Mesendoderm (in vitro differentiated cells): ENCODE data around the gene IL17C.

ENCODE experiments used
- DNase-seq: peaks from one replicate; pipeline ENCODE4 v3.0.0; 2013
- H2AK5ac ChIP-seq: 2 replicates; pipeline ENCODE4 v1.6.1; 2013; ENCODE audit warnings: low read length, inconsistent platforms
- H2BK120ac ChIP-seq: 2 replicates; pipeline ENCODE4 v1.6.1; 2013; ENCODE audit warnings: low read depth, mild to moderate bottlenecking, low read length, moderate library complexity, mixed read lengths
- H2BK15ac ChIP-seq: replicated peaks from 2 replicates; pipeline ENCODE4 v1.6.1; 2013; ENCODE audit warnings: low read depth, mild to moderate bottlenecking, moderate library complexity
- H2BK5ac ChIP-seq: 2 replicates; pipeline ENCODE4 v1.6.1; 2013; ENCODE audit warnings: low read length, inconsistent platforms
- H3K18ac ChIP-seq: 2 replicates; pipeline ENCODE4 v1.6.1; 2013; ENCODE audit warnings: mild to moderate bottlenecking, low read length, mixed read lengths
- H3K23ac ChIP-seq: one replicate; pipeline ENCODE4 v1.6.1; 2013; ENCODE audit warnings: low read length
- H3K27ac ChIP-seq: 2 replicates; pipeline ENCODE4 v1.5.1; 2013; ENCODE audit warnings: low read depth, mild to moderate bottlenecking, inconsistent platforms, low read length, moderate library complexity
- H3K27me3 ChIP-seq: 2 replicates; pipeline ENCODE4 v1.6.1; 2013; ENCODE audit warnings: low read length, control low read depth, mild to moderate bottlenecking, inconsistent platforms; ENCODE audit not compliant: insufficient read depth, poor library complexity
- H3K36me3 ChIP-seq: 2 replicates; pipeline ENCODE4 v1.6.1; 2013; ENCODE audit warnings: low read length, inconsistent platforms; ENCODE audit not compliant: control insufficient read depth, insufficient read depth
- H3K4ac ChIP-seq: one replicate; pipeline ENCODE4 v1.6.1; 2013; ENCODE audit warnings: low read depth, mild to moderate bottlenecking, low read length, moderate library complexity
- H3K4me1 ChIP-seq: 2 replicates; pipeline ENCODE4 v1.6.1; 2013; ENCODE audit warnings: low read depth, low read length, inconsistent platforms; ENCODE audit not compliant: control insufficient read depth
- H3K4me2 ChIP-seq: 2 replicates; pipeline ENCODE4 v1.6.1; 2013; ENCODE audit warnings: low read length
- H3K4me3 ChIP-seq: 2 replicates; pipeline ENCODE4 v1.5.1; 2013; ENCODE audit warnings: mild to moderate bottlenecking, low read length
- H3K56ac ChIP-seq: one replicate; pipeline ENCODE4 v1.6.1; 2013; ENCODE audit warnings: low read length
- H3K79me1 ChIP-seq: 2 replicates; pipeline ENCODE4 v1.6.1; 2013; ENCODE audit warnings: low read length, inconsistent platforms
- H3K79me2 ChIP-seq: 2 replicates; pipeline ENCODE4 v1.6.1; 2013; ENCODE audit warnings: mild to moderate bottlenecking, low read length; ENCODE audit not compliant: control insufficient read depth, insufficient read depth
- H3K9ac ChIP-seq: 2 replicates; pipeline ENCODE4 v1.6.1; 2013; ENCODE audit warnings: low read length, inconsistent platforms
- H4K5ac ChIP-seq: one replicate; pipeline ENCODE4 v1.6.1; 2013; ENCODE audit warnings: low read length
- H4K8ac ChIP-seq: one replicate; pipeline ENCODE4 v1.6.1; 2013; ENCODE audit warnings: low read depth, mild to moderate bottlenecking, control low read depth, low read length, moderate library complexity
- WGBS: extraction: QIAGEN DNeasy Blood & Tissue Kit; methylation state at CpG from one replicate; pipeline ENCODE4 v1.1.7; 2013; ENCODE audit warnings: low lambda C conversion rate, missing lambda C conversion rate; ENCODE audit not compliant: insufficient coverage; ENCODE audit errors: extremely low coverage; 5-methylcytosine and 5-hydroxymethylcytosine counted together

IL17C gene

DNA sequence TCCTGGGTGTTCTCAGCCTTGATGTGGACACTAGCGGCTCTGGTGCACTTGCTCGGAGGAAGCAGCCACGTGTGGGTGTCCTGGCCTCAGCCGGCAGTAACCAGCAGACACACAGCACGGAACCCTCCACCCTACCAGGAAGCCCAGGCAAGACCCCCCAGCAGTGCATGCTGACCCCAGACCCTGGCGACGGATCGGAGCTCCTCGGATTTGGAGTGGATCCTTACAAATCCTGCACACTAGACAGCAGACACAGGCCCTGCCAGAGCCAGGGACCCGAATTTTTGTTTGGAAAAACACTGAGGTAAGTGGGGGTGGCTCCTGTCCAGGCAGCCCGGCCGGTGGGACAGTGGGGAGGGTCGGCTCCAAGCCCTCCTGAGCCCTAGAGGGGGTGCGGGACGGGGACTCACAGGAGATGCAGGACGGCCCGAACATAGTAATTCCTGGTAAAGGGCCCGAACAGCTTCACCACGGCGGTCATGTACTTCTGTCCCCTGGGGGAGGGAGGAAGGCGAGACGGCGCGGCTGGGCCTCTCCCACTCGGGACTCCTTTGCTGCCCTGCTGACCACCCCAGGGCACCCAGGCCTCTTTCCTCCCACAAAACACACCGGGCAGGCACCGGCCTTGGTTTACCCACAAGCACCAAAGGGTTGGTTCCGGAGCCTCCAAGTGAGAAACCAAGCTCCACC lies 8.1 kb downstream of the IL17C start:
- Histone ChIP-seq H3K27ac (no peak overlapping the region), H2BK5ac (no peak overlapping the region), H3K9ac (no peak overlapping the region), H2BK15ac (no peak overlapping the region), H2AK5ac (no peak overlapping the region), H3K79me1 (peaks cover 1% of the 10 kb centered on the region), H4K8ac (no peak overlapping the region), H4K5ac (no peak overlapping the region), H3K36me3 (no peaks in the 10 kb centered on the region), H3K79me2 (no peaks in the 10 kb centered on the region), H3K23ac (no peak overlapping the region), H3K56ac (no peak overlapping the region), H3K18ac (no peak overlapping the region), H2BK120ac (no peak overlapping the region), H3K27me3 (no peaks in the 10 kb centered on the region), H3K4me3 (no peak overlapping the region), H3K4ac (no peak overlapping the region), H3K4me1 (peaks cover 3% of the 10 kb centered on the region), H3K4me2 (no peak overlapping the region)
- DNase-seq = no peak
- no CpG with 5 or more reads among the region's 28 CpGs for WGBS

DNA sequence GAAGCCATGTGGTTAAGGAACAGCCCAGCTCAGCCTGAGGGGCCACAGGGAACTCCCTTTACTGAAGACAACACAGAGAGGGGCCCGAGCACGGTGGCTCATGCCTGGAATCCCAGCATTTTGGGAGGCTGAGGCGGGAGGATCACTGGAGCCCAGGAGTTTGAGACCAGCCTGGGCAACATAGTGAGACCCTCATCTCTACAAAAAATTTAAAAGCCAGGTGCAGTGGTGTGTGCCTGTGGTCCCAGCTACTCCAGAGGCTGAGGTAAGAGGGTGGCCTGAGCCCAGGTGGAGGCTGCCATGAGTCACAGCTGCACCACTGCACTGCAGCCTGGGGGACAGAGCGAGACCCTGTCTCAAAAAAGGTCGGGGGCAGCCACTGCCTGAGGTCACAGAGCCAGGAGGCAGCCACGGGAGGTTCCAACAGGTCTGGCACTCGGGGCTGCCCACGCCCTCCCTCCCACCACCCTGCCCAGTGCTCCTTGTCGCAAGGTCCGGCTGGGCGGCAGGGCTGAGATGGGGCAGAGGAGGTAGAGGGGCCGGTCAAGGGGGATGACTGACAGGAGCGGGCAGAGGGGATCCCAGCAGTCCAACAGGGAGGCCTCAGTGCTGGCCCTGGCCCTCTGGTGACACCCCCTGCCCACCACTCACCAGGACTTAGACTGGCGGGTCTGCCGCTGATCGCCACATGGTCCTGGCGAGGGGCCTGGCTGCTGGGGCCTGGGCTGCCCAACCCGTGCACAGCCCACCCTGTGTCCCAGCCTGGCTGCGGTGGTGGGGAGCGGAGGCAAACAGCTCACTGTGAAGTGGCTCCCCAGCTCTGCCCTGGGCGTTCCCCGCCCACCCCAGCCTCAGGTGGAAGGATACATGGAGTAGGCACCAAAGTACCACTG lies 9.1 kb downstream of the IL17C start:
- Histone ChIP-seq H4K8ac (no peak overlapping the region), H3K79me1 (peaks cover 1% of the 10 kb centered on the region), H3K4me3 (no peak overlapping the region), H2BK15ac (no peak overlapping the region), H4K5ac (no peak overlapping the region), H3K4ac (no peak overlapping the region), H3K27me3 (no peaks in the 10 kb centered on the region), H3K56ac (no peak overlapping the region), H3K9ac (no peak overlapping the region), H3K36me3 (no peaks in the 10 kb centered on the region), H3K4me1 (peaks cover 3% of the 10 kb centered on the region), H3K27ac (no peak overlapping the region), H3K23ac (no peak overlapping the region), H3K4me2 (no peak overlapping the region), H2AK5ac (no peak overlapping the region), H2BK5ac (no peak overlapping the region), H3K79me2 (no peaks in the 10 kb centered on the region), H3K18ac (no peak overlapping the region), H2BK120ac (no peak overlapping the region)
- WGBS = no CpG with 5 or more reads among the region's 22 CpGs
- DNase-seq = no peak

- Histone ChIP-seq H4K8ac (no peak overlapping the region), H3K4me2 (no peak overlapping the region), H3K27ac (no peak overlapping the region), H2BK120ac (no peak overlapping the region), H3K27me3 (no peaks in the 10 kb centered on the region), H2BK15ac (no peak overlapping the region), H2BK5ac (no peak overlapping the region), H3K56ac (peak overlapping the region; percentile 98), H2AK5ac (no peak overlapping the region), H4K5ac (no peak overlapping the region), H3K36me3 (no peaks in the 10 kb centered on the region), H3K4me1 (peaks cover 3% of the 10 kb centered on the region), H3K23ac (no peak overlapping the region), H3K4ac (no peak overlapping the region), H3K18ac (no peak overlapping the region), H3K4me3 (no peak overlapping the region), H3K79me1 (peaks cover 1% of the 10 kb centered on the region), H3K9ac (no peak overlapping the region), H3K79me2 (no peaks in the 10 kb centered on the region)
- DNase-seq = no peak
- no CpG with 5 or more reads among the region's 20 CpGs for WGBS
Measured at GRCh38 chr16:88649195-88649923, 11.0 kb downstream of the IL17C start.

- Histone ChIP-seq H3K79me1 (peaks cover 1% of the 10 kb centered on the region), H3K56ac (peak overlapping the region; percentile 98), H3K79me2 (no peaks in the 10 kb centered on the region), H3K18ac (peak overlapping the region; percentile 77), H3K9ac (peak overlapping the region; percentile 98), H2BK5ac (no peak overlapping the region), H2AK5ac (no peak overlapping the region), H3K4me1 (peaks cover 3% of the 10 kb centered on the region), H3K27me3 (no peaks in the 10 kb centered on the region), H3K4me3 (peak overlapping the region; percentile 85), H3K4ac (peak overlapping the region; percentile 48), H3K4me2 (peak overlapping the region; percentile 42), H2BK120ac (no peak overlapping the region), H4K8ac (no peak overlapping the region), H3K36me3 (no peaks in the 10 kb centered on the region), H3K23ac (no peak overlapping the region), H2BK15ac (no peak overlapping the region), H3K27ac (peak overlapping the region; percentile 70), H4K5ac (no peak overlapping the region)
- DNase-seq = peak; percentile 43
- no CpG with 5 or more reads among the region's 37 CpGs for WGBS
Measured at GRCh38 chr16:88649924-88650748, 11.8 kb downstream of the IL17C start.

DNA sequence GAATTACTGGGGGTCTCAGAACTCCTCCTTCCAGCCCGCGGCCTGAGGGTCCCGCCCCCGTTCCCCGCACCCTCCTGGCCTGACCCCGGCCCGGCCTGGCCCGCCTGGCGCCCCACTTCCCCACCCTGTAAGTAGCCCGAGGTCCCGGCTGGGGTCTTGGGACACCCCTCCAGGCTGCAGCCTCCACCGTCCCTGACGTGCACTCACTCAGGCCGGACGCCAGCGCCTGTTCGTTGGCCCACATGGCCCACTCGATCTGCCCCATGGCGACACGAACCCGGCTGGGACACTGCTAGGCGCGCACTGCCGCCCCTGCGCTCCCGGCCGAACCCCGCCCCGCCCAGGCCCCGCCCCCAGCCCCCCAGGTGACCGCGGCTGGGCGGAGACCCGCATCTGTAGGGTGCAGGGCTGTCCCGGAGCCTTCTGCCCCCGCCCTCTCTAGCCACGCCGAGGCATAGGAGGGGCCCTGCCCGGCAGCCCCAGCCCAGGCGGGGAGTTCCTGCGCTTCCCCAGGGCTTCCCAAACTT lies 12.4 kb downstream of the IL17C start, which contains the start of gene CYBA:
CYBA (minus strand) TSS at position 305 of the 527 bp plus-strand sequence; CDS start at position 265, 40 bp downstream.
- H3K56ac ChIP-seq = peak within 1 kb of the TSS; percentile 98
- H3K9ac ChIP-seq = peak within 1 kb of the TSS; percentile 98
- H2BK120ac ChIP-seq = no peak within 1 kb of the TSS
- H3K4me2 ChIP-seq = peak within 1 kb of the TSS; percentile 42
- H4K5ac ChIP-seq = no peak within 1 kb of the TSS
- H3K27me3 ChIP-seq = no peaks in the 10 kb centered on the region
- H2BK15ac ChIP-seq = no peak within 1 kb of the TSS
- peak; percentile 85 for DNase-seq
- H3K4ac ChIP-seq = peak within 1 kb of the TSS; percentile 48
- no peaks in the 10 kb centered on the region for H3K79me2 ChIP-seq
- peak within 1 kb of the TSS; percentile 70 for H3K27ac ChIP-seq
- WGBS = no CpG with 5 or more reads among the region's 41 CpGs
- no peak within 1 kb of the TSS for H2AK5ac ChIP-seq
- peak within 1 kb of the TSS; percentile 77 for H3K18ac ChIP-seq
- H2BK5ac ChIP-seq = no peak within 1 kb of the TSS
- peaks cover 2% of the 10 kb centered on the region for H3K36me3 ChIP-seq
- peak within 1 kb of the TSS; percentile 85 for H3K4me3 ChIP-seq
- H3K23ac ChIP-seq = no peak within 1 kb of the TSS
- peaks cover 3% of the 10 kb centered on the region for H3K4me1 ChIP-seq
- no peak within 1 kb of the TSS for H4K8ac ChIP-seq
- peaks cover 1% of the 10 kb centered on the region for H3K79me1 ChIP-seq
